ENCODE data around the gene EXOSC5. TPM values are rescaled to one million over a fixed set of nuclear protein-coding genes. Genes with fewer than 3 reads are reported as not detected.

The EXOSC5 gene
- total and polyA plus RNA-seq, 9 of the 15 experiments (the other 6 are each of a cell fraction or from before 2014, with no cell fraction given), result 10.9 to 75.5 (median 37.8) TPM

DNA sequence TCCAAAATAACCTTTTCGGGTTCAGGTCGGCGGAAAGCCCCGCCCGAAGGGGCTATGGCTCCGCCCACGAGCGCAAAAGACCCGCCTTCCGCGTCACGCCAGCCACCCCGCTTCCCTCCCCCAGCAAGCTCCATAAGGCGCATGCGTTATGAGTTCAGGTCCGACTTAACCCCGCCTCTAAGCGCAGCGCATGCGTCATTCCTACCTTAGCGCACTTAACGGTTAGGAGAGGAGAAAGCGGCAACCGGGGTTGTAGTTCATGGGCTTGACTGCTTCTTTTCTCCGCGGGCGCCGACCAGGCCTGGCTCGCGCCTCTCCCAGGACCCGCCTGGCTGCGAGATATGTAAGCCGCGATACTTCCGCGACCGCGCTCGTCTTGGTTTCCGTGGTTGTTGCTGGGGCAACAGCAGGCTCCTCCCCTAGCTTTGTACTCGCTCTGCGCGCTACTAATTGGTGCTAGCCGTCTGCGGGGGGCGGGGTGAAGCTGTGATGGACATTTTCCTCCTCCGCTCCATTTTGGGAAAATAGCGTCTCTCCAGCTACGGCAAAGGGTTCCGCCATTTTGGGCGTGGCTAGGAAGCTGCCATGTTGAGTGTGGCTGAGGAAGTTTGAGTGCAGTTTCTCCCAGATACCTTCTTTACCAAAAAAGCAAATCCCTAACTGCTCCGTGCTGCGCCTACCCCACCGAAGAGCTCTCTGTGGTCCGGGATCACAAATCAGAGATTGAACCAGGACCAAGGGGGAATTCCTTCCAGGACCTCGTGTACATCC lies 33.2 kb downstream of the EXOSC5 start, which contains the start of gene B9D2 (continued):
- TF ChIP-seq, protein P1, sequence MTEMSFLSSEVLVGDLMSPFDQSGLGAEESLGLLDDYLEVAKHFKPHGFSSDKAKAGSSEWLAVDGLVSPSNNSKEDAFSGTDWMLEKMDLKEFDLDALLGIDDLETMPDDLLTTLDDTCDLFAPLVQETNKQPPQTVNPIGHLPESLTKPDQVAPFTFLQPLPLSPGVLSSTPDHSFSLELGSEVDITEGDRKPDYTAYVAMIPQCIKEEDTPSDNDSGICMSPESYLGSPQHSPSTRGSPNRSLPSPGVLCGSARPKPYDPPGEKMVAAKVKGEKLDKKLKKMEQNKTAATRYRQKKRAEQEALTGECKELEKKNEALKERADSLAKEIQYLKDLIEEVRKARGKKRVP (CRISPR knock-in tag; IDR thresholded peaks at IDR 0.05), result peak; percentile 40
- TF ChIP-seq NBN (IDR thresholded peaks at IDR 0.05; ENCODE audit: low read depth) (no peak), ZNF282 (CRISPR knock-in tag; IDR thresholded peaks at IDR 0.05) (no peak), ZNF436 (CRISPR knock-in tag; IDR thresholded peaks at IDR 0.05) (peak; percentile 56; the same call in 1 of the 2 replicates), ZNF551 (CRISPR knock-in tag; IDR thresholded peaks at IDR 0.05) (no peak), HEY1 (CRISPR knock-in tag; IDR thresholded peaks at IDR 0.05; ENCODE audit: borderline replicate concordance) (no peak), RBM34 (IDR thresholded peaks at IDR 0.05; ENCODE audit: borderline replicate concordance, insufficient read depth, low read length) (no peak), SMARCB1 (IDR thresholded peaks at IDR 0.05; ENCODE audit: insufficient read length, low read depth) (no peak), ZNF830 (CRISPR knock-in tag; IDR thresholded peaks at IDR 0.05) (no peak), CHD2 (IDR thresholded peaks at IDR 0.05; ENCODE audit: low read depth, low read length) (peak; percentile 52; the same call in 1 of the 2 replicates), NFIX (CRISPR knock-in tag; IDR thresholded peaks at IDR 0.05; ENCODE audit: low read depth) (no peak)
- TF ChIP-seq, protein P2, sequence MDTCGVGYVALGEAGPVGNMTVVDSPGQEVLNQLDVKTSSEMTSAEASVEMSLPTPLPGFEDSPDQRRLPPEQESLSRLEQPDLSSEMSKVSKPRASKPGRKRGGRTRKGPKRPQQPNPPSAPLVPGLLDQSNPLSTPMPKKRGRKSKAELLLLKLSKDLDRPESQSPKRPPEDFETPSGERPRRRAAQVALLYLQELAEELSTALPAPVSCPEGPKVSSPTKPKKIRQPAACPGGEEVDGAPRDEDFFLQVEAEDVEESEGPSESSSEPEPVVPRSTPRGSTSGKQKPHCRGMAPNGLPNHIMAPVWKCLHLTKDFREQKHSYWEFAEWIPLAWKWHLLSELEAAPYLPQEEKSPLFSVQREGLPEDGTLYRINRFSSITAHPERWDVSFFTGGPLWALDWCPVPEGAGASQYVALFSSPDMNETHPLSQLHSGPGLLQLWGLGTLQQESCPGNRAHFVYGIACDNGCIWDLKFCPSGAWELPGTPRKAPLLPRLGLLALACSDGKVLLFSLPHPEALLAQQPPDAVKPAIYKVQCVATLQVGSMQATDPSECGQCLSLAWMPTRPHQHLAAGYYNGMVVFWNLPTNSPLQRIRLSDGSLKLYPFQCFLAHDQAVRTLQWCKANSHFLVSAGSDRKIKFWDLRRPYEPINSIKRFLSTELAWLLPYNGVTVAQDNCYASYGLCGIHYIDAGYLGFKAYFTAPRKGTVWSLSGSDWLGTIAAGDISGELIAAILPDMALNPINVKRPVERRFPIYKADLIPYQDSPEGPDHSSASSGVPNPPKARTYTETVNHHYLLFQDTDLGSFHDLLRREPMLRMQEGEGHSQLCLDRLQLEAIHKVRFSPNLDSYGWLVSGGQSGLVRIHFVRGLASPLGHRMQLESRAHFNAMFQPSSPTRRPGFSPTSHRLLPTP (IDR thresholded peaks at IDR 0.05; ENCODE audit: borderline replicate concordance, extremely low read depth, insufficient read length), result no peak
- TF ChIP-seq, protein P3, sequence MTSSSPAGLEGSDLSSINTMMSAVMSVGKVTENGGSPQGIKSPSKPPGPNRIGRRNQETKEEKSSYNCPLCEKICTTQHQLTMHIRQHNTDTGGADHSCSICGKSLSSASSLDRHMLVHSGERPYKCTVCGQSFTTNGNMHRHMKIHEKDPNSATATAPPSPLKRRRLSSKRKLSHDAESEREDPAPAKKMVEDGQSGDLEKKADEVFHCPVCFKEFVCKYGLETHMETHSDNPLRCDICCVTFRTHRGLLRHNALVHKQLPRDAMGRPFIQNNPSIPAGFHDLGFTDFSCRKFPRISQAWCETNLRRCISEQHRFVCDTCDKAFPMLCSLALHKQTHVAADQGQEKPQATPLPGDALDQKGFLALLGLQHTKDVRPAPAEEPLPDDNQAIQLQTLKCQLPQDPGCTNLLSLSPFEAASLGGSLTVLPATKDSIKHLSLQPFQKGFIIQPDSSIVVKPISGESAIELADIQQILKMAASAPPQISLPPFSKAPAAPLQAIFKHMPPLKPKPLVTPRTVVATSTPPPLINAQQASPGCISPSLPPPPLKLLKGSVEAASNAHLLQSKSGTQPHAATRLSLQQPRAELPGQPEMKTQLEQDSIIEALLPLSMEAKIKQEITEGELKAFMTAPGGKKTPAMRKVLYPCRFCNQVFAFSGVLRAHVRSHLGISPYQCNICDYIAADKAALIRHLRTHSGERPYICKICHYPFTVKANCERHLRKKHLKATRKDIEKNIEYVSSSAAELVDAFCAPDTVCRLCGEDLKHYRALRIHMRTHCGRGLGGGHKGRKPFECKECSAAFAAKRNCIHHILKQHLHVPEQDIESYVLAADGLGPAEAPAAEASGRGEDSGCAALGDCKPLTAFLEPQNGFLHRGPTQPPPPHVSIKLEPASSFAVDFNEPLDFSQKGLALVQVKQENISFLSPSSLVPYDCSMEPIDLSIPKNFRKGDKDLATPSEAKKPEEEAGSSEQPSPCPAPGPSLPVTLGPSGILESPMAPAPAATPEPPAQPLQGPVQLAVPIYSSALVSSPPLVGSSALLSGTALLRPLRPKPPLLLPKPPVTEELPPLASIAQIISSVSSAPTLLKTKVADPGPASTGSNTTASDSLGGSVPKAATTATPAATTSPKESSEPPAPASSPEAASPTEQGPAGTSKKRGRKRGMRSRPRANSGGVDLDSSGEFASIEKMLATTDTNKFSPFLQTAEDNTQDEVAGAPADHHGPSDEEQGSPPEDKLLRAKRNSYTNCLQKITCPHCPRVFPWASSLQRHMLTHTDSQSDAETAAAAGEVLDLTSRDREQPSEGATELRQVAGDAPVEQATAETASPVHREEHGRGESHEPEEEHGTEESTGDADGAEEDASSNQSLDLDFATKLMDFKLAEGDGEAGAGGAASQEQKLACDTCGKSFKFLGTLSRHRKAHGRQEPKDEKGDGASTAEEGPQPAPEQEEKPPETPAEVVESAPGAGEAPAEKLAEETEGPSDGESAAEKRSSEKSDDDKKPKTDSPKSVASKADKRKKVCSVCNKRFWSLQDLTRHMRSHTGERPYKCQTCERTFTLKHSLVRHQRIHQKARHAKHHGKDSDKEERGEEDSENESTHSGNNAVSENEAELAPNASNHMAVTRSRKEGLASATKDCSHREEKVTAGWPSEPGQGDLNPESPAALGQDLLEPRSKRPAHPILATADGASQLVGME (CRISPR knock-in tag; IDR thresholded peaks at IDR 0.05), result peak; percentile 41; the same call in 1 of the 2 replicates
